K562 (cell line): ENCODE results near the gene UBTD1. TPM values are rescaled to one million over a fixed set of nuclear protein-coding genes. Genes with fewer than 3 reads are reported as not detected.

Source experiments
- ATAC-seq: fragments of 200-7000 bp; cut with Tn5 transposase; 3 replicates; pipeline ENCODE4 v1.9.1; 2020; ENCODE audit warnings: moderate library complexity
- BruUV-seq: library from RNA; stranded (reverse); fragments of 400-500 nt; replicated peaks from 2 replicates; lab custom pipeline; 2021; lab: Mats Ljungman, UMichigan
- CTCF ChIA-PET: fragments of 300-600 bp; formaldehyde crosslinking; extraction: SDS; loops from one replicate; lab custom pipeline; 2021; ENCODE audit warnings: low intra/inter-chr PET ratio; lab: Yijun Ruan, JAX
- POLR2A ChIA-PET: fragments of 300-600, 350-650 bp; sonication (Branson Sonifier 250); formaldehyde crosslinking; extraction: SDS; loops from one replicate; lab custom pipeline; 2021; ENCODE audit warnings: antibody characterized with exemption, inconsistent platforms; lab: Yijun Ruan, JAX
- DNase-seq, 4 experiments: peaks; one replicate each; pipeline versions ENCODE4 v3.0.0 to v3.0.0-alpha.2; 2011 to 2018; ENCODE audit warnings: low spot score in 3 of 4, mixed read lengths in 3 of 4; ENCODE audit errors: extremely low read depth in 1 of 4
- FAIRE-seq: peaks from 2 replicates; lab custom pipeline; 2011; peaks lifted over from hg19 to GRCh38; lab: Jason Lieb, UNC
- H2AFZ ChIP-seq: 2 replicates; pipeline ENCODE4 v1.6.0; 2011; ENCODE audit warnings: low read depth, low read length, control low read depth, inconsistent platforms
- H3K27ac ChIP-seq: fragments of 200-600 bp; 3 replicates; pipeline ENCODE4 v1.8.0; 2011; ENCODE audit warnings: low read depth, mild to moderate bottlenecking, control low read depth, inconsistent platforms, low read length, moderate library complexity, mixed read lengths; ENCODE audit errors: extremely low read depth
- H3K27me3 ChIP-seq, 2 experiments: fragments of 300-600 bp in 1 of 2; 2 replicates in 1 of 2; 3 replicates in 1 of 2; pipeline versions ENCODE4 v1.6.0 to v1.8.0; 2011; ENCODE audit warnings: inconsistent platforms in 2 of 2, low read length in 2 of 2, mild to moderate bottlenecking in 1 of 2, mixed read lengths in 1 of 2, moderate library complexity in 1 of 2; ENCODE audit not compliant: control insufficient read depth in 2 of 2, insufficient read depth in 2 of 2
- H3K36me3 ChIP-seq: fragments of 300-600 bp; 3 replicates; pipeline ENCODE4 v1.8.0; 2011; ENCODE audit warnings: mild to moderate bottlenecking, low read length, inconsistent platforms; ENCODE audit not compliant: control insufficient read depth, insufficient read depth
- H3K4me1 ChIP-seq, 2 experiments: fragments of 200-600 bp in 1 of 2; replicated peaks in 1 of 2; 2 replicates in 1 of 2; 3 replicates in 1 of 2; pipeline versions ENCODE4 v1.5.1 to v1.8.0; 2011; ENCODE audit warnings: inconsistent platforms in 2 of 2, low read length in 2 of 2, mild to moderate bottlenecking in 1 of 2, mixed read lengths in 1 of 2, moderate library complexity in 1 of 2; ENCODE audit not compliant: control insufficient read depth in 2 of 2, insufficient read depth in 2 of 2
- H3K4me2 ChIP-seq: 2 replicates; pipeline ENCODE4 v1.6.1; 2011; ENCODE audit warnings: low read length, control low read depth, inconsistent platforms, mixed read lengths; ENCODE audit not compliant: insufficient read depth
- H3K4me3 ChIP-seq: fragments of 200-600 bp; sonication (generic), shearing (Covaris generic); 2 replicates; pipeline ENCODE4 v1.5.1; 2016; ENCODE audit warnings: control low read depth, inconsistent platforms
- H3K79me2 ChIP-seq: fragments of 200-600 bp; 3 replicates; pipeline ENCODE4 v1.8.0; 2011; ENCODE audit warnings: low read length, inconsistent platforms; ENCODE audit not compliant: control insufficient read depth, insufficient read depth
- H3K9ac ChIP-seq, 2 experiments: 2 replicates each; pipeline versions ENCODE4 v1.6.0 to v1.6.1; 2011; ENCODE audit warnings: low read depth in 2 of 2, low read length in 2 of 2, control low read depth in 1 of 2, inconsistent platforms in 1 of 2, mild to moderate bottlenecking in 1 of 2, mixed read lengths in 1 of 2; ENCODE audit not compliant: insufficient read depth in 1 of 2
- H3K9me1 ChIP-seq: one replicate; pipeline ENCODE4 v1.6.0; 2011; ENCODE audit warnings: inconsistent platforms, mild to moderate bottlenecking, low read length, moderate library complexity; ENCODE audit not compliant: control insufficient read depth, insufficient read depth
- H3K9me3 ChIP-seq: replicated peaks from 2 replicates; pipeline ENCODE4 v1.5.1; 2011; ENCODE audit warnings: low read depth, low read length, inconsistent platforms; ENCODE audit not compliant: control insufficient read depth, insufficient read depth
- H4K20me1 ChIP-seq: replicated peaks from 2 replicates; pipeline ENCODE4 v1.6.1; 2011; ENCODE audit warnings: low read length, inconsistent platforms, mixed read lengths; ENCODE audit not compliant: control insufficient read depth, insufficient read depth
- BMI1 ChIP-seq: fragments of 150-350 bp; IDR thresholded peaks from 2 replicates; pipeline ENCODE4 v1.6.1; 2014; ENCODE audit warnings: low read length
- CLOCK ChIP-seq: fragments of 250-450 bp; sonication (Bioruptor Pico); IDR thresholded peaks from 2 replicates; pipeline ENCODE4 v1.4.0; 2020; ENCODE audit warnings: mild to moderate bottlenecking, moderate library complexity, borderline replicate concordance
- FOXM1 ChIP-seq, 2 experiments: fragments of 450-650 bp in 1 of 2; sonication (generic) in 1 of 2; formaldehyde crosslinking in 1 of 2; IDR thresholded peaks; 2 replicates each; pipeline versions ENCODE4 v1.6.1 to v1.9.0; 2017 to 2022; ENCODE audit warnings: low read depth in 2 of 2, mild to moderate bottlenecking in 2 of 2, missing genetic modification reagents in 1 of 2, moderate library complexity in 1 of 2
- HCFC1 ChIP-seq: IDR thresholded peaks from 2 replicates; pipeline ENCODE4 v1.6.1; 2012; ENCODE audit warnings: low read depth, low read length, improper control_type of control experiment
- KAT7 ChIP-seq: sonication (generic); formaldehyde crosslinking; IDR thresholded peaks from 2 replicates; pipeline ENCODE4 v1.8.0; 2022; ENCODE audit warnings: missing genetic modification reagents, mild to moderate bottlenecking, borderline replicate concordance
- MAFG ChIP-seq: fragments of 450-650 bp; conservative IDR thresholded peaks from 2 replicates; pipeline ENCODE4 v1.6.1; 2016; ENCODE audit warnings: missing genetic modification characterization, missing compliant biosample characterization
- MYBL2 ChIP-seq, 2 experiments: fragments of 450-650 bp in 1 of 2; sonication (generic) in 1 of 2; formaldehyde crosslinking in 1 of 2; IDR thresholded peaks; 2 replicates each; pipeline versions ENCODE4 v1.6.1 to v1.8.1; 2017 to 2022; ENCODE audit warnings: borderline replicate concordance in 1 of 2, inconsistent platforms in 1 of 2, low read depth in 1 of 2, mild to moderate bottlenecking in 1 of 2, missing genetic modification reagents in 1 of 2, moderate library complexity in 1 of 2
- NFXL1 ChIP-seq: fragments of 450-650 bp; formaldehyde crosslinking; IDR thresholded peaks from 2 replicates; pipeline ENCODE4 v1.4.0; 2021; ENCODE audit warnings: mild to moderate bottlenecking
- OTX1 ChIP-seq: fragments of 450-650 bp; formaldehyde crosslinking; IDR thresholded peaks from 2 replicates; pipeline ENCODE4 v1.4.0; 2022; ENCODE audit warnings: mild to moderate bottlenecking
- PML ChIP-seq: IDR thresholded peaks from 2 replicates; pipeline ENCODE4 v1.6.1; 2012; ENCODE audit warnings: low read length, inconsistent platforms
- ZNF354B ChIP-seq: fragments of 250-450 bp; sonication (Bioruptor Pico); IDR thresholded peaks from 2 replicates; pipeline ENCODE4 v1.4.0; 2020
- ZNF695 ChIP-seq: fragments of 450-650 bp; formaldehyde crosslinking; IDR thresholded peaks from 2 replicates; pipeline ENCODE4 v1.4.0; 2020; ENCODE audit warnings: mild to moderate bottlenecking, moderate library complexity
- WGBS: fragments of 100-300 bp; shearing (Covaris generic); methylation state at CpG from one replicate; pipeline ENCODE4 v1.1.6; 2016; ENCODE audit warnings: low coverage, mixed read lengths; ENCODE audit not compliant: insufficient coverage; ENCODE audit errors: missing lambda C conversion rate; 5-methylcytosine and 5-hydroxymethylcytosine counted together
- in situ Hi-C: fragments of 300-500 bp; cut with MboI; formaldehyde crosslinking; loops from 4 replicates; pipeline ENCODE4 v1.15.0; 2018; ENCODE audit warnings: inconsistent platforms, mixed read lengths
- intact Hi-C: fragments of 100-400 bp; cut with micrococcal nuclease; formaldehyde crosslinking; loops from 2 replicates; pipeline ENCODE4 v1.14.2; 2022
- polyA plus RNA-seq, 8 experiments: library from polyadenylated mRNA; depleted of rRNA in 4 of 8; stranded (reverse) in 5 of 8; unstranded in 3 of 8; fragments of >200 nt; fragmentation: Nextera tagmentation in 2 of 8; fragmentation: Illumina TruSeq in 1 of 8; extraction: Ambion mirVana in 2 of 8; extraction: Trizol in 1 of 8; gene quantifications; 2 replicates each; pipeline versions ENCODE4 v1.2.1 to v1.2.3, GENCODE V29; 2011 to 2014; ENCODE audit warnings: inconsistent platforms in 1 of 8, missing spikeins in 1 of 8
- total RNA-seq, 7 experiments: library from RNA; depleted of rRNA in 6 of 7; stranded (reverse); fragments of >200 nt in 6 of 7; fragmentation: Illumina TruSeq in 2 of 7; extraction: Trizol in 2 of 7; gene quantifications; 2 replicates each; pipeline versions ENCODE4 v1.2.1 to v1.2.3, GENCODE V29; 2011 to 2021; ENCODE audit warnings: low replicate concordance in 1 of 7

The UBTD1 gene
- total and polyA plus RNA-seq, 9 of the 15 experiments (the other 6 are each of a cell fraction or from before 2014, with no cell fraction given) = 0.08 to 1.6 (median 0.81) TPM; not detected in 1

GRCh38 chr10:97580421-97581367, 82.0 kb downstream of the UBTD1 start:
- FAIRE-seq (no peak), DNase-seq (no peak), ATAC-seq (no peak)
- Histone ChIP-seq H3K27me3 (no peaks in the 10 kb centered on the region), H3K9ac (peak overlapping the region in 1 of 2 experiments; percentile 36; a peak in 1 of 4 replicates), H3K4me3 (no peak overlapping the region), H3K27ac (no peak overlapping the region), H3K36me3 (no peaks in the 10 kb centered on the region), H3K79me2 (no peaks in the 10 kb centered on the region), H4K20me1 (no peaks in the 10 kb centered on the region), H3K4me1 (peaks cover 2 to 10% of the 10 kb centered on the region in 2 experiments; a peak in 4 of 5 replicates), H3K4me2 (no peak overlapping the region), H3K9me3 (no peaks in the 10 kb centered on the region), H3K9me1 (no peaks in the 10 kb centered on the region), H2AFZ (no peak overlapping the region)
- no TSS peak for BruUV-seq
- in situ Hi-C loops = no loop called here
- CTCF ChIA-PET = no interaction called here
- intact Hi-C loops = no loop called here
- POLR2A ChIA-PET = interaction anchor here (0.6 to 1.3 kb wide), 2 partner anchors 9 to 280 kb away, joined by 4 read pairs; no protein-coding TSS in a partner anchor
- WGBS = 23% methylated on average over 8 of the region's 9 CpGs
- TF ChIP-seq MAFG (tag) (no peak), NFXL1 (no peak), HCFC1 (no peak), OTX1 (CRISPR knock-in tag) (no peak)
- TF ChIP-seq, all 486 proteins: peak for 0

- no TSS peak for BruUV-seq
- Histone ChIP-seq H3K4me3 (no peak overlapping the region), H3K4me2 (no peak overlapping the region), H3K9me1 (no peaks in the 10 kb centered on the region), H4K20me1 (no peaks in the 10 kb centered on the region), H3K27me3 (no peaks in the 10 kb centered on the region), H3K4me1 (peaks cover 0 to 10% of the 10 kb centered on the region in 2 experiments; a peak in 3 of 5 replicates), H2AFZ (no peak overlapping the region), H3K9ac (no peak overlapping the region; a peak in 1 of 4 replicates), H3K36me3 (no peaks in the 10 kb centered on the region), H3K27ac (no peak overlapping the region), H3K79me2 (no peaks in the 10 kb centered on the region), H3K9me3 (no peaks in the 10 kb centered on the region)
- in situ Hi-C loops = no loop called here
- 52% methylated on average over 8 of the region's 8 CpGs for WGBS
- intact Hi-C loops = no loop called here
- ChIA-PET CTCF (no interaction called here), POLR2A (interaction anchor here (1.3 kb wide), 1 partner anchor 11 kb away, joined by 4 read pairs; no protein-coding TSS in a partner anchor)
- FAIRE-seq (no peak), DNase-seq (no peak), ATAC-seq (no peak)
- TF ChIP-seq KAT7 (CRISPR knock-in tag) (no peak), FOXM1 (IDR thresholded peaks at IDR 0.05; ENCODE audit: low read depth) (no peak), FOXM1 (CRISPR knock-in tag; IDR thresholded peaks at IDR 0.05; ENCODE audit: low read depth) (no peak), MYBL2 (IDR thresholded peaks at IDR 0.05; ENCODE audit: low read depth) (no peak), MYBL2 (CRISPR knock-in tag; IDR thresholded peaks at IDR 0.05; ENCODE audit: borderline replicate concordance) (no peak), PML (no peak), BMI1 (no peak), ZNF354B (no peak), CLOCK (CRISPR knock-in tag) (no peak), ZNF695 (CRISPR knock-in tag) (no peak)
Measured at GRCh38 chr10:97582169-97582568, 83.4 kb downstream of the UBTD1 start.
